Testis (tissue), 2 donors: ENCODE measurements around the gene CDRT4.

Experiments
- CTCF ChIP-seq, 3 experiments: fragments of 450-650 bp in 2 of 3; fragments of 200-600 bp in 1 of 3; sonication (generic) in 1 of 3; IDR thresholded peaks; one replicate each; pipeline ENCODE4 v1.5.1; 2016 to 2019; ENCODE audit warnings: antibody characterized with exemption in 3 of 3, mild to moderate bottlenecking in 2 of 3, moderate library complexity in 1 of 3
- POLR2A ChIP-seq: fragments of 450-650 bp; IDR thresholded peaks from one replicate; pipeline ENCODE4 v1.6.1; 2017; ENCODE audit warnings: antibody characterized with exemption, mild to moderate bottlenecking, moderate library complexity

- TF ChIP-seq CTCF (IDR thresholded peaks at IDR 0.05) = no peak
- TF ChIP-seq POLR2A = no peak
These were observed 30.7 kb downstream of the CDRT4 start for GRCh38 chr17:15436473-15437302.
